Activated gamma-delta T cell treated with anti-CD3 and anti-CD28 coated beads, Interleukin-2, amount 50 U/mL, for 16 hours (primary cell): ENCODE results near the gene THBS1.

Experiments
- DNase-seq: peaks from one replicate; pipeline ENCODE4 v3.0.0-alpha.2; 2020; ENCODE audit warnings: low read depth

The THBS1 gene

GRCh38 chr15:39589193-39589814 lies 8.4 kb downstream of the THBS1 start:
- DNase-seq = no peak

- no peak for DNase-seq
Measured at GRCh38 chr15:39589815-39590644, 9.2 kb downstream of the THBS1 start.

GRCh38 chr15:39591141-39591895 lies 10.4 kb downstream of the THBS1 start:
- DNase-seq = no peak

- no peak for DNase-seq
Measured at GRCh38 chr15:39591896-39592315, 11.0 kb downstream of the THBS1 start.

- no peak for DNase-seq
Measured at GRCh38 chr15:39592500-39592899, 11.6 kb downstream of the THBS1 start.

- no peak for DNase-seq
Measured at GRCh38 chr15:39593071-39593655, 12.3 kb downstream of the THBS1 start.

- DNase-seq = no peak
Measured at GRCh38 chr15:39593656-39594445, 13.0 kb downstream of the THBS1 start.

GRCh38 chr15:39594446-39595337 lies 13.8 kb downstream of the THBS1 start:
- DNase-seq = no peak

- DNase-seq = no peak
Measured at GRCh38 chr15:39595338-39596221, 14.7 kb downstream of the THBS1 start.

GRCh38 chr15:39596358-39597051 lies 15.6 kb downstream of the THBS1 start:
- DNase-seq = no peak

- no peak for DNase-seq
Measured at GRCh38 chr15:39597336-39597735, 16.5 kb downstream of the THBS1 start.

GRCh38 chr15:39597751-39598185 lies 16.9 kb downstream of the THBS1 start:
- DNase-seq = no peak

- DNase-seq = no peak
Measured at GRCh38 chr15:39598186-39598850, 17.4 kb downstream of the THBS1 start.

GRCh38 chr15:39598958-39599845 lies 18.3 kb downstream of the THBS1 start:
- DNase-seq = no peak

- no peak for DNase-seq
Measured at GRCh38 chr15:39599871-39600270, 19.0 kb downstream of the THBS1 start.

GRCh38 chr15:39602143-39602542 lies 21.3 kb downstream of the THBS1 start:
- no peak for DNase-seq

- no peak for DNase-seq
Measured at GRCh38 chr15:39605146-39605545, 24.3 kb downstream of the THBS1 start.
